GM12878 (cell line): ENCODE results near the gene MBD2. TPM values are rescaled to one million over a fixed set of nuclear protein-coding genes. Genes with fewer than 3 reads are reported as not detected.

Experiments used
- ATAC-seq: fragments of 200-7000 bp; cut with Tn5 transposase; 3 replicates; pipeline ENCODE4 v1.9.1; 2020; ENCODE audit warnings: mild to moderate bottlenecking, moderate library complexity
- BruUV-seq: library from RNA; stranded (reverse); fragments of 400-500 nt; replicated peaks from 2 replicates; lab custom pipeline; 2021; lab: Mats Ljungman, UMichigan
- CTCF ChIA-PET: fragments of 300-600 bp; sonication (Branson Sonifier 250); formaldehyde crosslinking; extraction: SDS; loops from one replicate; lab custom pipeline; 2021; ENCODE audit warnings: inconsistent platforms; lab: Yijun Ruan, JAX
- POLR2A ChIA-PET: fragments of 350-600 bp; formaldehyde crosslinking; extraction: SDS; loops from one replicate; lab custom pipeline; 2021; ENCODE audit warnings: inconsistent platforms; lab: Charles Lee
- RAD21 ChIA-PET: fragments of 300-600 bp; sonication (Branson Sonifier 250); formaldehyde crosslinking; loops from one replicate; lab custom pipeline; 2023; ENCODE audit warnings: antibody characterized with exemption; ENCODE audit not compliant: unreplicated experiment; lab: Charles Lee
- SMC1A ChIA-PET: fragments of 300-600 bp; sonication (Branson Sonifier 250); formaldehyde crosslinking; loops from one replicate; lab custom pipeline; 2023; ENCODE audit not compliant: unreplicated experiment, uncharacterized antibody; lab: Charles Lee
- DNase-seq: peaks from one replicate; pipeline ENCODE4 v3.0.0-alpha.2; 2011; ENCODE audit warnings: low read depth, low spot score
- FAIRE-seq: peaks from 3 replicates; lab custom pipeline; 2011; peaks lifted over from hg19 to GRCh38; lab: Jason Lieb, UNC
- H2AFZ ChIP-seq: 2 replicates; pipeline ENCODE4 v1.6.0; 2011; ENCODE audit warnings: low read depth, low read length, control low read depth; ENCODE audit not compliant: control insufficient read depth
- H3K27ac ChIP-seq: 2 replicates; pipeline ENCODE4 v1.5.1; 2011; ENCODE audit warnings: control low read depth; ENCODE audit not compliant: control insufficient read depth, insufficient read depth
- H3K27me3 ChIP-seq, 2 experiments: replicated peaks in 1 of 2; 2 replicates each; pipeline versions ENCODE4 v1.6.0 to v1.6.1; 2011; ENCODE audit warnings: low read length in 1 of 2; ENCODE audit not compliant: control insufficient read depth in 2 of 2, insufficient read depth in 2 of 2
- H3K36me3 ChIP-seq, 2 experiments: 2 replicates each; pipeline ENCODE4 v1.5.1; 2011; ENCODE audit warnings: low read length in 1 of 2; ENCODE audit not compliant: control insufficient read depth in 2 of 2, insufficient read depth in 2 of 2
- H3K4me1 ChIP-seq: 2 replicates; pipeline ENCODE4 v1.6.1; 2011; ENCODE audit warnings: mild to moderate bottlenecking, low read length, moderate library complexity, mixed read lengths; ENCODE audit not compliant: control insufficient read depth, insufficient read depth
- H3K4me2 ChIP-seq: 2 replicates; pipeline ENCODE4 v1.6.0; 2011; ENCODE audit warnings: control low read depth; ENCODE audit not compliant: control insufficient read depth, insufficient read depth
- H3K4me3 ChIP-seq: fragments of 200-600 bp; sonication (generic); 2 replicates; pipeline ENCODE4 v1.5.1; 2016
- H3K79me2 ChIP-seq: 2 replicates; pipeline ENCODE4 v1.6.0; 2011; ENCODE audit warnings: low read length; ENCODE audit not compliant: control insufficient read depth, insufficient read depth
- H3K9ac ChIP-seq: 2 replicates; pipeline ENCODE4 v1.8.0; 2011; ENCODE audit warnings: low read length, control low read depth, mixed read lengths; ENCODE audit not compliant: control insufficient read depth, insufficient read depth
- H3K9me3 ChIP-seq: replicated peaks from 3 replicates; pipeline ENCODE4 v1.5.1; 2011; ENCODE audit warnings: mild to moderate bottlenecking, low read length; ENCODE audit not compliant: control insufficient read depth, insufficient read depth
- H4K20me1 ChIP-seq: 2 replicates; pipeline ENCODE4 v1.6.0; 2011; ENCODE audit not compliant: control insufficient read depth, insufficient read depth
- BMI1 ChIP-seq: fragments of 450-650 bp; IDR thresholded peaks from 2 replicates; pipeline ENCODE4 v1.6.1; 2016; ENCODE audit warnings: mild to moderate bottlenecking, moderate library complexity, borderline replicate concordance
- CHD2 ChIP-seq: IDR thresholded peaks from 2 replicates; pipeline ENCODE4 v1.6.1; 2011; ENCODE audit warnings: low read depth, low read length, improper control_type of control experiment, borderline replicate concordance
- DPF2 ChIP-seq: fragments of 450-650 bp; IDR thresholded peaks from 2 replicates; pipeline ENCODE4 v1.6.1; 2017; ENCODE audit warnings: mild to moderate bottlenecking
- EP300 ChIP-seq, 2 experiments: fragments of 150-350 bp in 1 of 2; IDR thresholded peaks; 2 replicates each; pipeline ENCODE4 v1.6.1; 2011 to 2012; ENCODE audit warnings: low read depth in 2 of 2, low read length in 2 of 2, borderline replicate concordance in 1 of 2, improper control_type of control experiment in 1 of 2, inconsistent platforms in 1 of 2; ENCODE audit not compliant: control insufficient read depth in 1 of 2
- IKZF2 ChIP-seq, 2 experiments: fragments of 450-650 bp; IDR thresholded peaks; 2 replicates each; pipeline ENCODE4 v1.6.1; 2017; ENCODE audit warnings: mild to moderate bottlenecking in 2 of 2, moderate library complexity in 2 of 2
- JUNB ChIP-seq: IDR thresholded peaks from 2 replicates; pipeline ENCODE4 v1.6.1; 2016; ENCODE audit warnings: antibody characterized with exemption, mild to moderate bottlenecking
- MEF2A ChIP-seq: IDR thresholded peaks from 2 replicates; pipeline ENCODE4 v1.6.1; 2011; ENCODE audit warnings: low read depth, mild to moderate bottlenecking, low read length, moderate library complexity; ENCODE audit not compliant: insufficient read depth
- MLLT1 ChIP-seq: fragments of 450-650 bp; IDR thresholded peaks from 2 replicates; pipeline ENCODE4 v1.6.1; 2016; ENCODE audit warnings: mild to moderate bottlenecking
- POLR2A ChIP-seq: IDR thresholded peaks from 2 replicates; pipeline ENCODE4 v1.6.1; 2011; ENCODE audit warnings: low read depth, mild to moderate bottlenecking, low read length
- POLR2AphosphoS2 ChIP-seq: IDR thresholded peaks from 2 replicates; pipeline ENCODE4 v1.6.1; 2011; ENCODE audit warnings: low read depth, mild to moderate bottlenecking, low read length, improper control_type of control experiment, moderate library complexity
- RAD51 ChIP-seq: fragments of 450-650 bp; IDR thresholded peaks from 2 replicates; pipeline ENCODE4 v1.6.1; 2016; ENCODE audit warnings: moderate library complexity, mild to moderate bottlenecking, inconsistent platforms
- RCOR1 ChIP-seq: conservative IDR thresholded peaks from 2 replicates; pipeline ENCODE4 v1.6.1; 2012; ENCODE audit warnings: low read depth, low read length, improper control_type of control experiment
- STAT3 ChIP-seq: IDR thresholded peaks from 2 replicates; pipeline ENCODE4 v1.6.1; 2011; ENCODE audit warnings: low read depth, low read length, improper control_type of control experiment
- TARDBP ChIP-seq: IDR thresholded peaks from 2 replicates; pipeline ENCODE4 v1.6.1; 2016; ENCODE audit warnings: borderline replicate concordance
- ZNF274 ChIP-seq: IDR thresholded peaks from one replicate; pipeline ENCODE4 v1.8.0; 2011; ENCODE audit not compliant: insufficient read length, insufficient read depth
- WGBS: methylation state at CpG from one replicate; pipeline ENCODE4 v1.1.6; 2016; ENCODE audit warnings: low lambda C conversion rate; ENCODE audit not compliant: insufficient replicate concordance, insufficient coverage; ENCODE audit errors: missing lambda C conversion rate; 5-methylcytosine and 5-hydroxymethylcytosine counted together
- in situ Hi-C: fragments of 300-500 bp; cut with MboI; formaldehyde crosslinking; loops from 9 replicates; pipeline ENCODE4 v1.14.3; 2018; ENCODE audit warnings: mixed read lengths
- intact Hi-C: fragments of 100-400 bp; cut with micrococcal nuclease; formaldehyde crosslinking; loops from one replicate; pipeline ENCODE4 v1.14.2; 2022; ENCODE audit not compliant: unreplicated experiment
- polyA plus RNA-seq, 11 experiments: library from polyadenylated mRNA; depleted of rRNA in 4 of 11; unstranded in 6 of 11; stranded (reverse) in 5 of 11; fragments of >200 nt; fragmentation: Nextera tagmentation in 4 of 11; fragmentation: Illumina TruSeq in 1 of 11; extraction: Ambion mirVana in 4 of 11; extraction: Trizol in 1 of 11; gene quantifications; 1 replicate in 1 of 11; 2 replicates in 10 of 11; pipeline versions ENCODE4 v1.2.1 to v1.2.3, GENCODE V29; 2011 to 2016; ENCODE audit warnings: inconsistent platforms in 2 of 11, missing spikeins in 2 of 11, low read depth in 1 of 11
- total RNA-seq, 4 experiments: library from RNA; depleted of rRNA in 3 of 4; stranded (reverse); fragments of >200 nt in 3 of 4; fragmentation: Illumina TruSeq in 1 of 4; extraction: Trizol in 1 of 4; gene quantifications; 2 replicates each; pipeline versions ENCODE4 v1.2.1 to v1.2.3, GENCODE V29; 2013 to 2021

Gene MBD2
- total and polyA plus RNA-seq, 10 of the 15 experiments (the other 5 are each of a cell fraction or from before 2014, with no cell fraction given) = 24.1 to 276 (median 57.9) TPM

GRCh38 chr18:54267701-54268100 lies 43.2 kb upstream of the MBD2 start:
- ChIA-PET POLR2A (interaction anchor here (0.7 to 1.0 kb wide), 3 partner anchors 45 to 102 kb away, joined by 3 to 4 read pairs (median 3); no protein-coding TSS in a partner anchor), CTCF (interaction anchor here (0.6 to 4.9 kb wide), 4 partner anchors 14 to 47 kb away, joined by 3 to 97 read pairs (median 3); no protein-coding TSS in a partner anchor), RAD21 (interaction anchor here (0.8 to 5.2 kb wide), 4 partner anchors 17 to 47 kb away, joined by 3 to 54 read pairs (median 3); no protein-coding TSS in a partner anchor), SMC1A (interaction anchor here (0.9 to 10.1 kb wide), 3 partner anchors 17 to 45 kb away, joined by 3 to 219 read pairs (median 5); partner anchors contain the start of gene MBD2)
- TF ChIP-seq MLLT1 = no peak
- no peak overlapping the region for H3K9ac ChIP-seq
- no peaks in the 10 kb centered on the region for H4K20me1 ChIP-seq
- 98% methylated on average over 7 of the region's 7 CpGs for WGBS
- H3K4me2 ChIP-seq = no peak overlapping the region
- in situ Hi-C loops = loop anchor here (25.0 kb wide), 1 partner anchor 1045 kb away; no protein-coding TSS in a partner anchor
- no peak for DNase-seq
- H3K9me3 ChIP-seq = no peaks in the 10 kb centered on the region
- peaks cover 37% of the 10 kb centered on the region for H3K4me1 ChIP-seq
- H3K36me3 ChIP-seq = no peaks in the 10 kb centered on the region
- intact Hi-C loops = loop anchor here (2.0 to 10.0 kb wide), 2 partner anchors 17 to 1047 kb away; no protein-coding TSS in a partner anchor
- H3K27ac ChIP-seq = no peak overlapping the region
- no peak overlapping the region for H2AFZ ChIP-seq
- no peaks in the 10 kb centered on the region for H3K27me3 ChIP-seq
- FAIRE-seq = no peak
- BruUV-seq = no TSS peak
- no peak for ATAC-seq
- peaks cover 13% of the 10 kb centered on the region for H3K79me2 ChIP-seq
- no peak overlapping the region for H3K4me3 ChIP-seq

GRCh38 chr18:54263904-54264336 lies 39.5 kb upstream of the MBD2 start:
- Histone ChIP-seq H3K4me3 (peak overlapping the region; percentile 52; the same call in 1 of the 2 replicates), H3K27ac (peak overlapping the region; percentile 94), H3K79me2 (peaks cover 2% of the 10 kb centered on the region; the same call in 1 of the 2 replicates), H3K9ac (peak overlapping the region; percentile 62), H3K27me3 (no peaks in the 10 kb centered on the region), H3K4me1 (peaks cover 55% of the 10 kb centered on the region), H3K36me3 (no peaks in the 10 kb centered on the region), H3K9me3 (no peaks in the 10 kb centered on the region), H4K20me1 (no peaks in the 10 kb centered on the region), H2AFZ (peak overlapping the region; percentile 43; the same call in 1 of the 2 replicates), H3K4me2 (peak overlapping the region; percentile 83)
- BruUV-seq = no TSS peak
- CTCF ChIA-PET = interaction anchor here (0.8 to 2.5 kb wide), 7 partner anchors 12 to 66 kb away, joined by 3 to 17 read pairs (median 5); partner anchors contain the start of gene MBD2
- RAD21 ChIA-PET = interaction anchor here (0.8 to 5.2 kb wide), 6 partner anchors 19 to 94 kb away, joined by 3 to 54 read pairs (median 7); partner anchors contain the start of genes C18orf54, MBD2 and STARD6
- peak; percentile 77 for FAIRE-seq
- in situ Hi-C loops (loop anchor here (5.0 to 25.0 kb wide), 3 partner anchors 42 to 1048 kb away; partner anchors contain the start of gene MBD2), intact Hi-C loops (loop anchor here (1.0 to 10.0 kb wide), 5 partner anchors 21 to 1051 kb away; partner anchors contain the start of gene MBD2)
- 0% methylated on average over 1 of the region's 1 CpG for WGBS
- SMC1A ChIA-PET = interaction anchor here (1.0 to 10.1 kb wide), 4 partner anchors 16 to 53 kb away, joined by 13 to 219 read pairs (median 16); partner anchors contain the start of gene MBD2
- POLR2A ChIA-PET = interaction anchor here (1.0 to 2.0 kb wide), 4 partner anchors 21 to 52 kb away, joined by 3 to 17 read pairs (median 6); no protein-coding TSS in a partner anchor
- DNase-seq = peak; percentile 90
- peak; percentile 83 for ATAC-seq
- TF ChIP-seq STAT3 = peak; percentile 92; the same call in 1 of the 2 replicates
- 0 out of 2 replicates have a peak, but pooled peaks have one; percentile 21 for TF ChIP-seq POLR2AphosphoS2
- TF ChIP-seq RCOR1 = 0 out of 2 replicates have a peak, but pooled peaks have one; percentile 43
- peak; percentile 58; the same call in 1 of the 2 replicates for TF ChIP-seq CHD2
- no peak for TF ChIP-seq POLR2A
- TF ChIP-seq IKZF2 (IDR thresholded peaks at IDR 0.05) = peak; percentile 68 to 89
- TF ChIP-seq MEF2A = peak; percentile 92
- TF ChIP-seq EP300 (IDR thresholded peaks at IDR 0.05; ENCODE audit: borderline replicate concordance in 1 of 2, control insufficient read depth in 1 of 2, low read depth in 2 of 2, low read length in 2 of 2) = peak; percentile 91 to 92
- TF ChIP-seq JUNB = peak; percentile 96
- TF ChIP-seq ZNF274 = no peak
- peak; percentile 91 for TF ChIP-seq RAD51
- TF ChIP-seq BMI1 = peak; percentile 67
- TF ChIP-seq TARDBP = no peak
- peak; percentile 55 for TF ChIP-seq DPF2
